HG03139 (cell line): Measurements from ENCODE around the gene TNFRSF17.

Experiments
- ATAC-seq: cut with Tn5 transposase; IDR thresholded peaks from one replicate; pipeline ENCODE4 v1.9.1; 2021; ENCODE audit not compliant: unreplicated experiment

The TNFRSF17 gene

DNA sequence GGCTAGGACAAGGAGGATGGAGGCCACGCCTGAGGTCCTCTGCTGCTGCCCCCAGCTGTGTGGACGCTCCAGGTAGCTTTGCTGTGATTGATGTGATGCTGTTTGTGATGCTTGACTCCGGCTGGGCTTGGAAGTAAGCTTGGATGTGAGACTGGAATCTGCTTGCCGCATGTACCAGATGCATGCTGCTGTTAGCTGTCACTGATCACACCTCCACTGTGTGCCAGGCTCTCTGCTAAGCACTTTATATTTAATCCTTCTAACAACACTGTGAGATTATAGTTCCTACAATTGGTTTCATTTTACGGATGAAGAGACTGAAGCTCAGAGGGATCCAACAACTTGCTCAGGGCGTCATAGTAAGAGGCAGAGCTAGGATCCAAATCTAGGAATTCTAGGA is 35.0 kb downstream of the TNFRSF17 start:
- no peak for ATAC-seq

DNA sequence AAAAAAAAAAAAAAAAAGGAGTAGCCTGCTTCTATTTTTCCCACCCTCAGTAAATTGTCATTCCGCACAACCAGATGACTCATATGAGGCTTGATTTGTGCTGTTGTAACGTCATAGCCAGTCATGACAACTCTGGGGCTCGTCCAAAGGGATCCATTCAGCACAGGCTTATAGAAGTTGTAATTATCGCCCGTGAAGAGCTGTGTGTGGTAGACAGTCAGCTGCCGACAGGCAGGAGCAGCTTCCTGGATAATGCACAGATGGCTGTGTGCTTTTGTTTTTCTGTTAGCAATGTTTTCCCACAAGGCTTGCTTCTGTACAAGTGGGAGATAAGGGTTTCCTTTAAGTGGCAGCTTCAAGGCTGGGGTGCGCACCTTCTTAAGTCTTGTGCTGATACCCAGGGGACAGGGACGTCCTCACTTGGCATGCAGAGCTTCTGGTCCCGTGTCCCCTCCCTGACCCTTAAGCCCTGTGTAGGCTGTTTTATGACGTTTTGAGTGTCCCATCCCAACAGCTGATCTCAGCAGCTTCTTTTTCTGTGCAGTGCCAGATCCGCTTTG is 37.5 kb downstream of the TNFRSF17 start:
- no peak for ATAC-seq

DNA sequence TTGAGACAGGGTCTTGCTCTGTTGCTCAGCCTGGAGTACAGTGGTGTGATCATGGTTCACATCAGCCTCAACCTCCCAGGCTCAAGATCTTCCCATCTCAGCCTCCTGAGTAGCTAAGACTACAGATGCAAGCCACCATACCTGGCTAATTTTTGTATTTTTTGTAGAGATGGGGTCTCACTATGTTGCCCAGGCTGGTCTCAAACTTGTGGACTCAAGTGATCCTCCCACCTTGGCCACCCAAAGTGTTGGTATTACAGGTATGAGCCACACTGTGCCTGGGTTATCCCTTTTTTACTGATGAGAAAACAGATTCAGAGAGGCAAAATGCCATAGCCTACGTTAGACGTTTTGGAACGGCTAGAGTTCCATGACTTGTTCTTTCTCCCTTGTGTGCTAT is 41.6 kb downstream of the TNFRSF17 start:
- ATAC-seq, result no peak

DNA sequence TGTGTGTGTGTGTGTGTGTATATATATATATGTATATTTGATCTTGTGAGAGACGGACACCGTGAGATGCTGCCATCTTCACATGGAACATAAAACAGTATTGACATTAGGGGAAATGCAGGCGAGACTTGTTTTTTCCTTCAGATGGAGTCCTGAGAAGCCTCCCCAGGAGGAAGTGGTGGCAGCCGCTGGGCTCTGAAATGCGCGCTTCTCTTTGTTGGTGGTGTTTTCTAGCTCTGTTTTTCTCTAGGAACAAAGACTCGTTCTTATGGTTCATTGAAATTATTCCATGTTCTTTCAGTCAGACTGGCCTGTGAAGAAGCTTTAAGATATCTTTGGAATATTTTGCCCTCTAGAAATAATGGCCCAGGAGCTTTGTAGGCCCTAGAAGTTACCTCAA is 44.5 kb downstream of the TNFRSF17 start:
- ATAC-seq, result no peak

DNA sequence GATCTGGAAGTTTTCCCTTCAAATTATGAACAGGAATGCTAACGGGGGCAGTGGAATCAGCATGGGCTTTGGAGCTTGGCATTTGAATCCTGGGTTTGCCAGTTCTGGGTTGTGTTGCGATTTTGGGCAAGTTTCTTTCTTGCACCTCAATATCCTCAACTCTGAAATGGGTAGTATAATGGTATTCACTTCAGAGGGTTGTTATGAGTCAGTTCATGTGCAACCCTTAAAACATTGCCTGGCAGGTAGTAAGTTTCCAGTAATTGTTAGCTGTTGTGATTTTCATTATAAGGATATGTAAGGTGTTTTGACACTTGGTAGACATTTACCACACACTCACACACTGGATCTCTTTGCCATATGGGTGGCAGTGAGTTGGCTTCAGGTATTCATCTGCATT is 44.9 kb downstream of the TNFRSF17 start:
- ATAC-seq, result no peak

DNA sequence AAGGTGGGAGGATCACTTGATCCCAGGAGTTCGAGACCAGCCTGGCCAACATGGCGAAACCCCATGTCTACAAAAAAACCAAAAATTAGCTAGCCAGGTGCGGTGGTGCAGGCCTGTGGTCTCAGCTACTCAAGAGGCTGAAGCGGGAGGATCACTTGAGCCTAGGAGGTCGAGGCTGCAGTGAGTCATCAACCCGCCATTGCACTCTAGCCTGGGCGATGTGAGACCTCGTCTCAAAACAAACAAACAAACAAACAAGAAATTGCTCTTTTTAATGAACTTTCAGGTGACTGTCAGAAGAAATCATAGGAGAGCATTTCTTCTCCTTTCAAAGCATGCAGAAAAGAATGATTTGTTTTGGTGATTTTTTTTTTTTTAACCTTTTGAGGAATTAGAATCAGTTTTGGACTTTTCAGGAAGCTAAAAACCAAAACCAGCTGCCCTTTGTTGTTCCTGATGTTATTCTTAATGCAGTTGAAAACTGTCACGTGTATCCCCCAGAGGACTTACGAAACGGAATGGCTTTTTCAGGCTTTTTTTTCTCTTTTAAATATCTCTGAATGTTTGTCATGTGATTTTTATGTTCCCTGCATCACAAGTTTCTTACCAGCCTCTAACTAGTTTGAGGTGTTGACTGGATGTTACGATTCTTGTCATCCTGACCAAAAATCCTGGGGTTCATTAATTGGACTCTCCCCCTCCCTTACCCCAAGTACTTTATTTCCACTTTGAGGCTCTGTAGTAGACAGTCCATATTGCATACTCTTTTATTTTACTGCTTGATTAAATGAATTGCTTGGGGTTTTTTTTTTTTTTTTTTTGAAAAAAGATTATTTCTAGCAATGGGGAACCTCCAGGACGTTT is 45.6 kb downstream of the TNFRSF17 start:
- ATAC-seq, result no peak

DNA sequence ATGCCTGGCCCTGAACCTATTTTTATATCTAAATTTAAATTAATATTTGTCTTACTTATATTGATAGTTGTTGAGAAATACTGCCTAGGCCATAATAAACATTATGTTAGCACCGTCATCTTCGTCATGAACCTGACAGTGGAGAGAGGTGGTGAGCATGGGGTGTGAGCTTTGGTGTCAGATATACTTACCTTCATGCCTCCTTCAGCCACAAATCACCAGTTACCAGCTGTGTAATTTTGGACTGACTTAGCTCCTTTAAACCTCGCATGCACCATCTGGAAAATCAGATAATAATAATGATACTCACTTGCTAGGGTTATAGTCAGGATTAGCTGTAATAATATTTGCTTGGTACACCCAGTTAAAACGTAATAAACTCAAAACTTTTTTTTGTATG is 46.6 kb downstream of the TNFRSF17 start:
- ATAC-seq, result no peak

DNA sequence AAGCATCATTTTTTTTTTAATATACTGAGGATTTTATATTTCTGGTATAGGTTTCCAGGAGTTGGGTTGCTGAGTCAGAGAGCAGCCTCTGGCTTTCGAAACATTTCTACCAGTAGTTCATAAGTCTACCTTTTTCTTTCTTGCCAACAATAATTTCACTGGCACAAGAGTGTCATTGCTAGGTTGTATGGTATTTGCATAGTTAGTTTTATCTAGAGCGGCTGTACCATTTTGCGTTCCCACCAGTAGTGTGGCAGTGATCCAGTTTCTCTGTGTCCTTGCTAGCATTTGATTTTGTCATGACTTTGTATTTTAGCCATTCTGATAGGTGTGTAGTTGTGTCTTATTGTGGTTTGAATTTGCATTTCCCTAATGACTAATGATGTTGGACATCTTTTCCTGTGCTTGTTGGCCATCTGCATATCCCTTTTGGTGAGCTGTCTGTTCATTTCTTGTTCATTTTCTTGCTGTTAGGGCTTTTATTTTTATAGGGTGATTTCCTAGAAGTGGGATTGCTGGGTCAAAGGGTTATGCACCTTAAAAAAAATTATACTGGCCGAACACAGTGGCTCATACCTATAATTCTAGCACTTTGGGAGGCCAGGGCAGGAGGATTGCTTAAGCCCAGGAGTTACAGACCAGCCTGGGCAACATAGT is 51.4 kb downstream of the TNFRSF17 start:
- no peak for ATAC-seq

DNA sequence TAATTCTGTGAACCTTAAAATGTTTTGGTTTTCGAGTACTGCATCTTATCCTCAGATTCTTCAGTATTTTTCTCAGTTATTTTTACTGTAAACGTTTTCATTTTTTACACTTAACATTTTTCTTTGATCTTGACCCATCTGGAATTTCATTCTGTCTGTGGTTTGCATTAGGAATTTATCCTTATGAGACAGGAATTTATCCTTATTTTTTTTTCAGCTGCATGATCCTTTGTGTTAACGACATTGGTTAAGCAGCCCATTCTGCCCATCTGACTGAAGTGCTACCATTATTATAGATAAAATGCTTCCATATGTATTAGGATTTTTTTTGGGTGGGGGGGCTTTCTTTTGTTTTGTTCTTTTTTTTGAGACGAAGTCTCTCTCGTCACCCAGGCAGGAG is 52.5 kb downstream of the TNFRSF17 start:
- no peak for ATAC-seq
